Measurements from ENCODE around the gene FOXA2.

Gene FOXA2

GRCh38 chr20:22583773-22584521, 425 bp downstream of the FOXA2 start:
- no peak for DNase-seq
- no peak for ATAC-seq

- DNase-seq, result no peak
- no peak for ATAC-seq
Measured at GRCh38 chr20:22582964-22583772, 1.2 kb downstream of the FOXA2 start.

GRCh38 chr20:22582386-22582963, 1.9 kb downstream of the FOXA2 start:
- DNase-seq (no peak), ATAC-seq (no peak)

DNA sequence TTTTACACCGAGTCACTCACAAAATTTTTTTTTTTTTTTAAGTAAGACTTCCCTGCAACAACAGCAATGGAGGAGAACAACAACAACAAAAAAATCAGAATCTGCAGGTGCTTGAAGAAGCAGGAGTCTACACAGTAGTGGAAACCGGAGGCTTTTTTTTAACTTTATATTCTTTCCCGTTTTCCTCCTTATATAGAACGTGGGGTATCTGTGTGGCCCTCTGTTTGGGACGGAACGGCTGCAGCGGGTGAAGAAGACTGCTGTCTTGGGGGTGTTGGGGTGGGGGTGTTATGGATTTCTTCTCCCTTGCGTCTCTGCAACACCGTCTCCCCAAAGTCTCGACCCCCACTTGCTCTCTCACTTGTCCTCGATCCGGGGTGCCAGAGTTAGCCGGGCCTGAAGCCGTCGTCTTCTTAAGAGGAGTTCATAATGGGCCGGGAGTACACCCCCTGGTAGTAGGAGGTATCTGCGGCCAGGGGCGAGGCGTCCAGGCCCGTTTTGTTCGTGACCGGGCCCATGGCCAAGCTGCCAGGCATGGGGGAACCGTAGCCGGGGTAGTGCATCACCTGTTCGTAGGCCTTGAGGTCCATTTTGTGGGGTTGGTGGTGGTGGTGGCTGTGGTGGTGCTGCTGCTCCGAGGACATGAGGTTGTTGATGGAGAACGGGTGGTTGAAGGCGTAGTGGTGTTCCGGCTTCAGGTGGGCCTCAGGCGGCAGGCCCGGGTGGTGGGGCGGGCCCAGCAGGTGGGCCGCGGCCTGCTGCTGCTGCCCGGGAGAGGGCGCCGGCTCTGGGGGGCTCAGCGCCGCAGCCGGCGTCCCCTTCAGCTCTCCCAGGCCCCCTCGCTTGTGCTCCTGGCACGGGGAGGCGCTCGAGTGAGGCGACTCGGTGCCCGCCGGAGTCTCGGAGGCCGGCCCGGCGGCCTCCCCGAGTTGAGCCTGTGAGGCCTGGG, 2.7 kb downstream of the FOXA2 start:
- DNase-seq (no peak), ATAC-seq (no peak)

GRCh38 chr20:22579711-22580697, 4.4 kb downstream of the FOXA2 start:
- DNase-seq (no peak), ATAC-seq (no peak)

- no peak for ATAC-seq
Measured at GRCh38 chr20:22579119-22579427, 5.3 kb downstream of the FOXA2 start.

DNA sequence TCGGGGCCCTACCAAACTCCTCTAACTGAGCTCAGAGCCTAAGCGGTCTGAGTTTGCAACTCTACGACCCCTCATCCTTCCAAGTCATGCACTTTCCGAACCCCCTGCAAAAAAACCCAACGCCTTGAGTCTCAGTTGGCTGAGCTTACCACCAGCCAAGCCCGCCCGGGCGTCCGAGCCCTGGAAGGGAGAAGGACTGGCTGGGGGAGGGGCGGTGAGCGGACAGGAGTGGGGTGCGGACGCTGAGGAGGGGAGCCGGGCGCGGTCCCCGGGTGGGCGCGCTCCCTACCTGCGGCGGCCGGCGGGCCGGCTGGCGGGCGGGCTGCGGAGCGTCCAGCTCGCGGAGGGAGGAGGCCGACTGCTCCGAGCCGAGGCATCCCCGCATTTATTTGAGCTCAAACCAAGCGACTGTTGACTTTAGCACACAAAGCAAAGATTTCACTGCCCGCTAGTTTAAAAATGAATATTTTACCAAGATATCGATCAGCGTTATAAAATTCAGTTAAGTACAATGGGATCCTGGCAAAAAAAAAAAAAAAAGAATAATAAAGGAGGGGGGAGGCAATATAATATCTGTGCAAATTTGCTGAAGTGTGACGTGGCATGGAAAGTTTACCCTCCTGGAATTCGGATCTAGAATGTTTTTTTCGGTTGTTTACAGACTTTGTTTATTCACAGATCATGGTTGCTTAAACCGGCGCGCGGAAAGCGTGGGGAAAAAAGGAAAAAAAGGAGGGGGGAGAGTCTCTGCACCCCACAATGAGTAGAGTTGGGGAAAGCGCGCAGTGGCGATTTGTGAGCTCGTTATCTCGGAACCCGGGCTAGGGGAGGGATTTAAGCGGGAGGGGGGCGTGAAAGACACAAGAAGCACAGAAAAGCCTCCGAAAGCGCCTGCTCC, 5.9 kb downstream of the FOXA2 start:
- no peak for ATAC-seq
- DNase-seq, result no peak

More at GRCh38 chr20:22579119-22579427, 5.3 kb downstream of the FOXA2 start:
- no peak for DNase-seq

GRCh38 chr20:22577515-22578220, 6.7 kb downstream of the FOXA2 start:
- ATAC-seq, result no peak
- DNase-seq, result no peak

- ATAC-seq (no peak), DNase-seq (no peak)
Measured at GRCh38 chr20:22576733-22577514, 7.4 kb downstream of the FOXA2 start.

DNA sequence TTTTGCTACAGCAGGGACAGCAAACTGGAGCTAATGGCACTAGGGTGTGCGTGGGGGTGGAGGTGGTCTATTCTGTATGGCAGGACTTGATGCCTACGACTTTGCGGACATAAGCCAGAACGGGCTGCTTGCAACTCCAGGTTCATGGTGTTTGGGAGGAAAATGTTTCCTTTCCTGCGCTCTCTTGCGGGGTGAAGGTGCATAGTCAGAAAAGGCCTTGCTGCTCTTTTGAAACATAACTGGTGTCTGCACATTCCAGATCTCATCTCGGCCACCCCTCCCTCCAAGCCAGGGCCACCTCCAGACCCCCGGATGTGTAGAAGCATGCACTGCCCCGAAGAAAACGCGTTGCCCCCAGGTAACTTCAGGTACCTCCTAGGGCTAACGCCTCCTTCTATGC, 8.1 kb downstream of the FOXA2 start:
- ATAC-seq, result no peak
- no peak for DNase-seq

DNA sequence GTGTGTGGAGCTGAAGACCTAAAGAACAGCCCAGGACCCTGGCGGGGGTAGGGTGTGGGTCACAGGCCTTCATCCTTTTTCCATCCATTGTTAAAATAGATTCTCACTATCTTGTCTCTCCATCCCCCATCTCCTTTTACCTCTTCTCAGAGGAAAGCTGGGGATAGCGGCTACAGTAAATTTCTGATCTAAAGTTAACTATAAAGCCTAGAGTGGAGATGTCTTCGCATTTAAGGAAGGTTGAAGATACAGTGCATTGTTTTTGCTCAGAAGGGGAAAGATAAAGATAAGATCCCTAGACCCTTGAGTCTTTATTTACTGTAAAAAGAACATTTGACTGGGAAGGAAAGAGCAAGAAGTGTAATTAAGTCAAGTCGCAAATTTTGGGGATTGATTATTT, 8.6 kb downstream of the FOXA2 start:
- DNase-seq (no peak), ATAC-seq (no peak)

DNA sequence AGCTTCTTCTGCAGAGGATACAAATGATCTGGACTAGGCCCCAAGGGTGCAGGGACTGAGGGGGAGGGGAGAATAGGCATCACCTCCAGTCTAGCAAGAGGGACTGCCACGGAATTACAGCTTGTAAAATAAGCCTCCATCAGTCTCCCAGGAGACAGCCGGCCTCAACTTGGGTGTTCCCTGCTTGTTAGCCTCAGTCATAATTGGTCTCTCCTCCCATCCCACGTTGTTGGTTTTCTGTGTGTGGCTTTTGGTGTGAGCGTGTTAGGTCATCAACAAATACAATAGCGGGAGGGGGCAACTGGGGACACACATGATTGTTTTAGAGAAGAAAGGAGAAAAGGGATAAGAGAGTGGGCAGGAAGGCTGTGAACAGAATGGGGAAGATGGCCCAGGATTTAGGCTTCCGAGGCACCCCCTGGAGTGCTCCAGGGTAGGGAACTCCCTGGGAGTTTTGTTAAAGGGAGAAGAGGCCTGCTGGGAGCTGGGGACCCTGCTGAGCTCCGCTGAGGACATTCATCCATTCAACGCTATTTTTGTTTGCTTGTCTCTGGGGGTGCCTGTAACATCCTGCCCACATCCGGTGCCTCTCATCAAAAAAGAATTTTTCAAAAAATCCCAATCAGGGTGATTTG, 9.2 kb downstream of the FOXA2 start:
- DNase-seq, result no peak
- ATAC-seq, result no peak

DNA sequence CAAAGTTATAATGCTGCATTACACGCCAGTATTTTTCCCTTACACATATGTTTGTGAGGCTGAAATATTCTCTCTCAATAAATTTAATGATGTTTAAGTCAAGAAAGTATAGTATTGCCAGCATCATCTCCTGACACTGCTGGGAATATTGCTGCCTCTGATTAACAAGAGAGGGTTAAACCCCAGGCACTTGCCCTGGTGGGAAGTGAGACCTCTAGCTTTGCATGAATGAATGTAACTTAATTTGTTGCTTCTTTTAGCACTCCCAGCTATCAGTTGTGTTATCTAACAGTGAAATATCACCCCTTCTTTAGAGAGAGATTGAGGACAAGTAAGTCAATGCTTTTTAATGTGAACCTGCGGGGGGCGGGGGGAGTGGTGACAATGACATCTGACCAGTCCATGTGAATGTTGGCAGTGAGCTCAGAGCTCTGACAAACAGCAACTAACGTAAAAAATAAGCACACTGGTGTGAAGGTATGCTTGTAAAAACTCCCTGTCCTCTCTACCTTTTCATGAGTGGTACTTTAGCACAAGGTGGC, 9.8 kb downstream of the FOXA2 start:
- ATAC-seq, result no peak
- no peak for DNase-seq

GRCh38 chr20:22572491-22572890, 11.9 kb downstream of the FOXA2 start:
- ATAC-seq, result no peak
- no peak for DNase-seq

- no peak for ATAC-seq
- DNase-seq, result no peak
Measured at GRCh38 chr20:22572023-22572422, 12.3 kb downstream of the FOXA2 start.

- no peak for ATAC-seq
- DNase-seq, result no peak
Measured at GRCh38 chr20:22569353-22569752, 15.0 kb downstream of the FOXA2 start.

DNA sequence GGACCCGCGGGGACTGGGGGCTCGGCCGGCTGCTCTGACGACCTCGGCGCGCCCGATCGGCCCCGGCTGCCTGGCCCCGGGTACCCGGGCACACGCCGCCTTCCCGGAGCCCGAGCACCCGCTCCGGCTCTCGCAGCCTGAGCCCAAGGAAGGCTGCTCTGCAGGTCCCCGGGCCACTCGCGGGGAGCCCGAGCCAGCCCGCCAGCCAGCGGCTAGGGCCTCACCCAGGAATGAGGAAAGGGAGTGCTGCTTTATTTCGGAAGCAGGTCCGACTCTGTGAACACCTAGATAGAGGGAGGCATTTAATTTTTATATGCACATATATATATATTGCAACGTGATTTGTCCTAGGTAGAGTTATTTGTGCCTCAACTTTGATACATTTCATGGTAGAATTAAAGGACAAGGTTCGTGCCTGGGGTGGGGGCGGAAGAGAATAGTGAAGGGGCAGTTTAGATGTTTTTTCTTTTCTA, 15.5 kb downstream of the FOXA2 start:
- ATAC-seq (no peak), DNase-seq (no peak)

Data from stimulated activated naive CD8-positive, alpha-beta T cell treated with anti-CD3 and anti-CD28 coated beads, Interleukin-15, Interleukin-2, amounts not matched to agents 100 U/mL and 50 U/mL, for 24 hours (primary cell).